Central memory CD4-positive, alpha-beta T cell (primary cell): ENCODE measurements around the gene APC.

Source experiments
- DNase-seq: peaks from one replicate; pipeline ENCODE4 v3.0.0; 2022

APC gene

DNA sequence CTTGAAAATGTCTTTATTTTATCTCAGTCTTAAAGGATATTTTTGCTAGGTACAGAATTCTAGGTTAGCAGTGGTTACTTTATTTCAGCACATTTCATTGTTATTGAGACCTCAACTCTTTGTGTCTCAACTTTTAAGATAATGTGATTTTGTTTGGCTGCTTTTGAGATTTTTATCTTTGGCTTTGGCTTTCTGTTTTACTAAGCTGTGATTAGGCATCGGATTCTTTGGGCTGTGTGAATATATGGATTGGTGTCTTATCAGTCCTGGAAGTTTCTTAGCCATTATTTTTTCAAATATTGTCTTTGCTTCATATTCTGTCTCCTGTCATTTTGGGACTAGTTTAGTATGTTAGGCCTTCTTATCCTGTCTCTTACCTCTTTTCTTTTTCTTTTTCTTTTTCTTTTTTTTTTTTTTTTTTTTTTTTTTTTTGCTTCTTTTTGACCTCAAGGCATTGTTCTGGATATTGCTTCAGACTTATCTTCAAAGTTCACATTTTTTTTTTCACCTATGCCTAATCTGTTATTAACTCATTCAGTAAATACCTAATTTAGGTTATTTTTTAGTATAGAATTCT, 20.1 kb upstream of the APC start:
- no peak for DNase-seq

DNA sequence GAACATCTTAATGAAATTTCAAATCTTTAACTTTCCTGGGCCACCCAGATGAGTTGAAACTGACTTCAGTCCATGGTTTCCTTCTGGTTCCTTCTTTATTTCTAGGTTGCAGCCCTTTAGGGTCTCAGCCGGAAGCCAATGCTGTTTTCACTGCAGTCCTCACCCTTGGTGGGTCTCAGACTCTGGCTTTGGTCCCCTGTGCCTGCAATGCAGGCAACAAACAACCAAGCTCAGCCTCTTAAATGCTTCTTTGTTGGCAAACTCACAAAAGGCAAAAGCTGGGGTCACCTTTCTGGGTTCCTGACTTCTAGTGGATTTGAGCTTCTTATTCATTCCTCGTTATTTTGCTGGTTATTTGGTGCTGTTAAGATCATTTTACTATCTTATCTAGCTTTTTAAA, 19.3 kb upstream of the APC start:
- no peak for DNase-seq

DNA sequence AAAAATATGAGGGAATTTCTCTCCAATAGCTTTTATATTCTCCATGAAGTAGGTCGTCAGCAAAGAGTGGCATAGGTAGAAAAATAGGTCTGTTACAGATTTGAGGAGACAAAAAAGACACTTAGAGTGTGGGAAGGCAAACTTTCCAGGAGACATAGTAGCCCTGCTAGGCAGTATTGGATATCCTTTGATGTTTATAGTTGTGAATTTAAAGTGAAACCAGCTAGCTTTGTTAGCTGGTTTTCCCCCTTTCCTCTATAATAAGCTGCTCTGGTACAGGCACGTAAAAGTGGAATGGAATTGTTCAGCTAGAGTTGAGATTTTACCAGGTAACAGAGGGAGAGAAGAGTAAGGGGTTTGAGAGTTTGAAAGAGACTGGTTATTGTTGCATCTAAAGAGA, 17.1 kb upstream of the APC start:
- DNase-seq: no peak

DNA sequence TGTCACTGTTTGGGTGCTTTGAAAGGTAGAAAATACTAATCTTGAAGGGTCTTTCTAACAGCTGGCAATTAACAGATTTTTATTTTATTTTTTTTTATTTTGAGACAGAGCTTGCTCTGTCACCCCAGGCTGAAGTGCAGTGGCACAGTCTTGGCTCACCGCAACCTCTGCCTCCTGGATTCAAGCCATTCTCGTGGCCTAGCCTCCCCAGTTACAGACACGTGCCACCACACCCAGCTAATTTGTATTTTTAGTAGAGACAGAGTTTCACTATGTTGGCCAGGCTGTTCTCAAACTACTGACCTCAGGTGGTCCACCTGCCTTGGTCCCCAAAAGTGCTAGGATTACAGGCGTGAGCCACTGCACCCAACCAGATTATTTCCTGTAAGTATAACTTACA, 12.8 kb upstream of the APC start:
- DNase-seq: no peak

DNA sequence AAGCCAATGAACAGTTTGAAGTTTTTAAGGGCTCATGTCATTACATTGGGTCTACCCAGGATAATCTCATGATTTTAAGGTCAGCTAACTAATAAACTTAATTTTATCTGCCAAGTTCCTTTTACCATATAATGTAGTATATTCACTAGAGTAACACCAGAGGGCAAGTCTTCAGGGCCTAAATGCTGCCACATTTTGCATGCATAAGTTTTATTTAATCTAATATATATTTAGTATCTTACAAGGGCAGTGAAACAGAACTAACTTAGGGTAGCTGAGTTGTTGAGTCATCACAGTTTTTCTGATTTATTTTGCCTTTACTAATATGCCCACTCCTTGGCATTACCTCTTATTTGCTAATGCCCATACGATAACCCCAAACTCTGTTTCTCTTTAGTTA, 8.1 kb upstream of the APC start:
- no peak for DNase-seq

DNA sequence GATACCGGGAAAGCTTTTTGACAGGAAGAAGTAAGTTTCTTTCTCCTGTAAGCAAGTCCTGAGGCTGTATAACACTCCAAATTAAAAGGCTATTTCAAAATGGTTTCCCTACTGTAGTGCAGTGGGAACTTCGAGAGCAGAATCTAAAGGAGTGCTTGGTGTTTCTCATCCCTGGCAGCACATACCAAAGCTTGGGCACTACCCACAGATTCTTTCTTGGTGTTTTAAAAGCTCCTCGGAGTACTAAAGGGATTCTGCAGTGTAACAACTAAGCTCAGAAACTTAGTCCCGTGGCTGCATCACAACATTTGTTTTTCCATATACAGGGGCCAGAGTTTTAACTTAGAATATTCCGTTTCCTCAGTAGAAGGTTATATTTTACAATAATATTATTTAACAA, 5.6 kb upstream of the APC start:
- no peak for DNase-seq

DNA sequence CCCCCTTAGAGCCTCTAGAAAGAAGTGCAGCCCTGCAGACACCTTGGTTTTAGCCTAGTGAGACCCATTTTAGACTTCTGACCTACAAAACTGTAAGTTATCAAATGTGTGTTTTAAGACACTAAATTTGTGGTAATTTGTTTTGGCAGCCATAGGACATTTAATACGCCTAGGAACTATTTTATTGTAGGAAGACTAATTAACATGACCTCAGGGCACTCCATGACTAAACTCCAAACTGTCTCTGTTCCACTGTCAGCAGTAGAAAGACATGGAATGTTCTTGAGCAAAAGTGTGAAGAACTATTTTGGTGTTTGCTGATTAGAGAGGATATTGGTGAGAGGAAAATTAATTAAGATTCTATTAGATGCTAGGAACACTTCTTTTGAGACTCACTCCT, 4.1 kb upstream of the APC start:
- no peak for DNase-seq

DNA sequence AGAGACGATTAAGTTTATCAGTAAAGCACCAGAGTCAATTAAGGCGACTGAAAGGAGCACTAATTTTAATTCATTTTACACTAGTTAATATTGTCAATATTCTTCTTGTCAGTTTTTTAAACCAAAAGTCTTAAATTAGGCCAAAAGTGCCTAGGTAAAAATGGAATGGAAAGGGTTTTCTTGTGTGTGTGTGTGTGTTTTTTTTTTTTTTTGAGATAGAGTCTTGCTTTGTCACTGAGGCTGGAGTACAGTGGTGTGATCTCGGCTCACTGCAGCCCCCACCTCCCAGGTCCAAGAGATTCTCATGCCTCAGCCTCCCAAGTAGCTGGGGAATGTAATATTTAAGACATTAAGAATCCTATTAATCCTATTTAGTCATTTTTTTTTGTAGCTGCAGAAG, 3.1 kb upstream of the APC start:
- no peak for DNase-seq

DNA sequence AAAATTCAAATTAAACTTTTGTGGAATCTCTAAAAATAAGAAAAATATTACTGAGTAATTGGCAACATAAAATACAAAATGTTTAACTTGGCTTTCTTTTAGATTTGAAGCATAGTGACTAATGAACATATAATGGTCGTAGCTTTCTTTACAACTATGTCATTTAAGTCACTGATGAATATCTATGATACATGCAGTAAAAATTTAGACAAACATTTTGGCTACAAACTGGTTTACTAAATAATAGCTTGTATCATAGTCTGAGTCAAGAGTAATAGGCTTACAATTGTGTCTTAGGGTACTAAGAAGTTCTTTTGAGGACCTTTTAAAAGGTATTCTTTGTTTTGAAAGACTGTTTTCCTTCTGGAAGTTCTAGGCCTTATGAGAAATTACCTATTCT, 2.0 kb upstream of the APC start:
- no peak for DNase-seq

DNA sequence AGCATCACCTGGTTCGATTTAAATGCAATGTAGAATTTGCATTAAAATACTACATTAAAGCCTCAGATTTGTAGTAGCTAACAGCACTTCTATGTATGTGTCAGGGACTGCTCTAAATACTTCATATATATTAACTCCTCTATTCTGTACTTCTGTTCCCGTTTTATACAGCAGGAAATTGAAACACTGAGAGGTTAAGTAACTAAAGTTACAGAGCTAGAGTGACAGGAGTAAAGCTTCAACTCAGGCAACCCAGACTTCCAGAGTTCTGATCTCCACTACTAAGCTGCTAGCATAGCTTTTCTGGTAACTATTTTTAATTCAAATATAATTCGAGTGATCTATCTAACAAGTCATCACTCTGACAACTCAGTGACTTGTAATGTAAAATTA, 619 bp upstream of the APC start:
- no peak for DNase-seq

DNA sequence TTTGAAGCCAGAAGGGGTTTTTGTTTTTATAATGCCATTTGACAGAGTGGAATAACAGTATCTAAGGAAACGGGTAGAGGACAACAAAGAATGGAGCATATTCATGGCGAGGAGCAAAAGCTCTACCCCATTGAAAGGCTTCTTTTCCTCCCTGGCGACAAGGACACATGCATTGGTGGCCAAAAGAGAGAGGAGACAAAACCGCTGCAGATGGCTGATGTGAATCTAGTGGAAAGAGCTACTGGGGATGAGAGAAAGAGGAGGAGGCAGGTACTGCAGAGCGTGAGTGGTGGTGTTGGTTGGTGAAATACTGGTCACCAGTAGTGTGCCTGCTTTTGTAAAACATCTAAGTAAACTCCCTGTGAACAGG, 491 bp downstream of the APC start:
- DNase-seq: no peak

DNA sequence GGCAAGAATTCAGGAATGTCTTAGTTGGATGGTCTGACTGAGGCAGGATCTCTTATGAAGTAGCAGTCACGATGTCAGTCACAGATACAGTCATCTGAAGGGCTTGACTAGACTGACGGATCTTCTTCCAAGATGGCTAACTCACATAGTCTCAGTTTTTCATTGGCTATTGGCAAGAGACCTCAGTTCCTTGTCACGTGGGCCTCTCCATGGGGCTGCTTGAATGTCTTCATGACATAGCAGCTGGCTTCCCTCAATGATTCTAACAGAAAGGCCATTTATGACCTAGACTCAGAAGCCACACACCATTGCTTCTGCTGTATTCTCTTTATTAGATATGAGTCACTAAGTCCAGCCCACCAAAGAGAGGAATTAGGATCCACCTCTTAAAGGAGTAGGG, 4.7 kb downstream of the APC start:
- no peak for DNase-seq

DNA sequence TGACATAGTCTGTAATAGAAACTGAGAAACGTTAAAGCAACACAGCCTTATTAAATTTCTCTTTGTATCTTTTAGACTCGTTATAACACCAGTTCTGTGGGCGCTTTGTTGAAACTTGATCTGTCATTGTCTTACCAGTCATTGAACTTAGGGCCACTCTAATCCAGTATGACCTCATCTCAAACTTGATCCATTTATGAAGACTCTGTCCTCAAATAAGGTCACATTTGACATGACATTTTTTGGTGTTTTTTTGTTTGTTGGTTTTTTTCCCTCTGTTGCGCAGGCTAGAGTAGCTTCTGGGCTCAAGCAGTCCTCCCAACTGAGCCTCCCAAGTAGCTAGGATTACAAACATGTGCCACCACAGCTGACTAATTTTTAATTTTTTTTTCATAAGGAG, 5.9 kb downstream of the APC start:
- DNase-seq: no peak

DNA sequence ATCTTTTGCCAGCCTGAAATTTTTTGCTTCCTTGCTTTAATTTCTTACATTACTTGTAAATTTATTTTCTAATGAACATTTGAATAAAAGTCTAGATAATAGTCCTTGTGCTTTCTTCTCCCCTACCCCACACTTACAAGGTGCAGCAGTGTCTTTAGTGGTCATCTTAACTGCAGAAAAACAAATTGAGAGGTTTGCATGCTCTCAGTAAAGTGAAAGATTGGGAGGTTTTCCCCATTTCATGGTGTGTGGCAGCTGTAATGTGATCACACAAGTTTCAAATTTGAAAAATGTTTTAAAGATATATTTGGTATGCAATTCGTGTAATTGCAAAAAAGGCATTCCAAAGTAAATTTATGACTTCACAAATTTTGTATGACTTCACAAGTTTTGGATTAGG, 14.7 kb downstream of the APC start:
- no peak for DNase-seq

DNA sequence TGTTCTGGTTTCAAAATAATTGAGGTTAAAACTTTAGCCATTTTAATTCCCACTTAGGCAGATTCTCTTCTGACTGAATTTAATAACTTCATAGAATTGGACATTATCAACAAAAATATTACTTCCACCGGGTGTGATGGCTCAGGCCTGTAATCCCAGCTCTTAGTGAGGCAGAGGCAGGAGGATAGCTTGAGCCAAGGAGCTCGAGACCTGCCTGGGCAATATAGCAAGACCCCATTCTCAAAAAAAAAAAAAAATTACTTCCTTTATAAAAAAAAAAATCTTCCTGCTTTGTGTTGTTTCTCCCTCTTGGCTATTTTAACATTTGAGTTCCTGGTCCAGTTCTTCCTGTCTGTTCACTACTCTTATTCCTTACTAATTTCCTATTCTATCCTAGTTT, 18.0 kb downstream of the APC start:
- no peak for DNase-seq

DNA sequence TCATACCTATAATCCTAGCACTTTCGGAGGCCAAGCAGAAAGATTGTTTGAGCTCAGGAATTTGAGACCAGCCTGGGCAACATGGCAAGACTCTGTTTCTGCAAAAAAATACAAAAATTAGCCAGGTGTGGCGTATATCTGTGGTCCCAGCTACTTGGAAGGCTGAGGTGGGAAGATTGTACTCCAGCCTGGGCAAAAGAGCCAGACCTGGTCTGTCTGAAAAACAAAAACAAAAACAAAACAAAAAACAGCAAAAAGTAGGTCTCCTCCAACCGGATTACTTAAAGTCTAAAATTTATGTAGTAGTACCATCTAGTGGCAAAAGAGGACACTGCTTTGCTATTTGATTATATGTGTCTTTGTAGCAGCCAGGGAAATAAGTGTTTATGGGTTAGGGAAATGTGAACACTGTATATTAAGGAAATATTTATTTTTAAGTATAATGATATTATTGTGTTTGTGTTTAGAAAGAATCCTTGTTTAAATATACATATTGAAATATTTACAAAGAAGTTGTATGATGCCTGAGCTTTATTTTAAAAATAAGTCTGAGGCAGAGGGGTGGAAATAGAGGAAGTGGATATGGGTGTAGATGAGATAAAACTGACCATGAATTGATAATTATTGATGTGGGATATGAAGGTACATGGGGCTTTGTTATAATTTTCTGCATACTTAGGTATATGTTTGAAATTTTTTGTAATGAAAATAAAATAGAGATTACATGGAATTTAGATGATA, 20.0 kb downstream of the APC start:
- peak; percentile 47 for DNase-seq

DNA sequence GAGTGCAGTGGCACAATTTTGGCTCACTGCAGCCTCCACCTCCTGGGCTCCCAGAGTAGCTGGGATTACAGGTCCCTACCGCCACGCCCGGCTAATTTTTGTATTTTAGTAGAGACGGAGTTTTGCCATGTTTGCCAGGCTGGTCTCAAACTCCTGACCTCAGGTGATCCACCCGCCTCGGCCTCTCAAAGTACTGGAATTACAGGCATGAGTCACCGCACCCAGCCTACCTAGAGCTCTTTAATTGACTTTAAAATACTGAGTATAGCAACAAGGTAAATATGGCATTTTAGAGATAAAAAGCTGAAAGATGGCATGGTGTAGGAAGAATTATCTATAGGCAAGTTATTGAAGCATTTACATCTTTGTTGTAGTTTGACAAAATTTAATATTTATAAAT, 21.0 kb downstream of the APC start:
- no peak for DNase-seq

DNA sequence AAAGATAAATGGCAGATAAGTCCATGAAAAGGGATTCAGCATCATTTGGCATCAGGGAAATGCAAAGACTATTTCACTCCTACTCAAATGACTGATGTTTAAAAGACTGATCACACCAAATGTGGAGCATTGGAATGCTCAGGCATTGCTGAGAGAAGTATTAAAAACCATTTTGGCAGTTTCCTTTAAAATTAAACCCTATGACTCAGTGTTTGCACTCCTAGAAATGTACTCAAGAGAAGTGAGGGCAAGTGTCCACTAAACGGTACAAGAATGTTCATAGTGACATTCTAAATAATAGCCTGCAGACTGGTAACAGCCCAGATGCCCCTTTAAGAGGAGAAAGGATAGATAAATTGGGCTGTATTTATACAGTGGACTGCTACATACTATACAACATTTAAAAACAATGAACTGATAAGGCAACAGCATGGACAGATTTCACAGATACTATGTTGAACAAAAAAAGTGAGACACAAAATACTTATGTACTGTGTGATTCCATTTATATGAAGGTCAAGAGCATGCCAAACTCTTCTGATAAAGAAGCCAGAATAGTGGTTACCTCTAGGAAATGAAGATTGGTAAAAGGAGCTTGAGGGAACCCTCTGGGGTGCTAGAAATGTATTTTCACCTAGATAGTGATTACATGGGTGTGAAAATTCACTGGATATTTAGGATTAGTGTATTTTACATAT, 24.6 kb downstream of the APC start:
- no peak for DNase-seq

DNA sequence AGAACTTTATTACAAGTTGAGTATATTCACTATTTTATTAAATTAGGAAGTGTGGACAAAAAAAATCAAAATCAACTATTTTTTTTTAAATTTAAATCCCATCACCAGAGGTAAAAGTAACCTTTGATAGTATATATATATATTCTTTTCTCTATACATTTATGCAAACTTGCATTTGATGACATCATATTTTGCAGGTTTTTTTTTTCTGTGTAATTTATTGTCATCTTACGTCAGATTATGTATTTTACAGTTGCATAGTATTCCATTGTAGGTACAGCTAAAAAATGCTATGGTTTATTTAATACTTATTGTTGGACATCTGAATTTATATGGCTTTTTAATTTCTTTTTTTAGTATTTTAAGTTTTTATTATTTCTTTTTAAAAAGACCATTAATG, 25.5 kb downstream of the APC start:
- no peak for DNase-seq

DNA sequence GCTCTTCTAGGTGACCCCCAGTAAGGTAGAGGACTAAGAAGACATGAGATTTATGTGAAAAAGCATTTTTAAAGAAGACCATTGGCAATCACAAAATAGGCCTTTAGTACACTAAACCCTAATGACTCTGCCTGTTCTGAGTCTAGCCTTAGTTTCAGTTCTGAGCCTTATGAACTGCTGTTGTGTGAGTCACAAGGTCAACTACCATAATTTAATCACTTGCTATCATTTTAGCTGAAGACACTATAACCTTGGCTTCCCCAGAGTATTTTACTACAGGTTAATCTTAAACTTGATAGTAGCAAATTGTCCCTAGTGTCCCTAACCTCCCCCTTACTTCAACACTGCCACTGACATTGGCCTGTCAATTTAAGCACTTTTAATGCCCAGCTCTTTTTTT, 34.4 kb downstream of the APC start:
- DNase-seq: no peak

DNA sequence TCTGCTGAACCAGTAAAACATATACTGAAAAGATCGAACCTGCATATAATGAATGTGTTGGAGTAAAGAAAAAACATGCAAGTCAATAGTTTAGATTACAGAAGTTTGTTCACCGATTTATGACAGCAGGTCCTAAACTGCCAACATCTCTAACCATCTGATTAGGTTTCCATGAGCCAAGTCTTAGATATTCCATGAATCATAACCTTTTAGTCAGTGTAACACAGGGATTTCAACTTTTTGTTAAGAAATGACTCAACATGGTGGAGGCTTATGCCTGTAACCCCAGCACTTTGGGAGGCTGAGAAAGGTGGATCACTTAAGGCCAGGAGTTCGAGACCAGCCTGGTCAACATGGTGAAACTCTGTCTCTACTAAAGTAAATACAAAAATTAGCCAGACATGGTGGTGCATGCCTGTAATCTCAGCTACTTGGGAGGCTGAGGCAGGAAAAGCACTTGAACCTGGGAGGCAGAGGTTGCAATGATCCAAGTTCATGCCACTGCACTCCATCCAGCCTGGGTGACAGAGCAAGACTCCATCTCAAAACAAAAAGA, 38.7 kb downstream of the APC start:
- DNase-seq: no peak

DNA sequence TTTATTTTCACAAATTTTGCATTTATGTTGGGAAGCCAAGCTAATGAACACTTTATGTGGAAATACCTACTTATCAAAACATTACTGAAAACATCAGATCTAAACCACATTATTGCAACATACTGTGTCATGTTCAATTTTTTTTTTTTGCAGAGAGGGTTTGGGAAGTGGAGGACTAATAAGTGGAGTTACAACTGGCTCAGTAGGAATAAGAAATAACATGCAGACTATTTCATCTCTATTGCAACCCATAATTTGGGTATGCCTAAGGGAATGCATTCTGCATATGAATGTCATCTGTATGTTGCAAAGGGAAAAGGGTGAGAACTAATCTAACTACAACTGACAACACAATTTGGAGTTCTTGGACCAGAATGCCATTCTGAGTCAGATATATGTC, 41.8 kb downstream of the APC start:
- DNase-seq: no peak

DNA sequence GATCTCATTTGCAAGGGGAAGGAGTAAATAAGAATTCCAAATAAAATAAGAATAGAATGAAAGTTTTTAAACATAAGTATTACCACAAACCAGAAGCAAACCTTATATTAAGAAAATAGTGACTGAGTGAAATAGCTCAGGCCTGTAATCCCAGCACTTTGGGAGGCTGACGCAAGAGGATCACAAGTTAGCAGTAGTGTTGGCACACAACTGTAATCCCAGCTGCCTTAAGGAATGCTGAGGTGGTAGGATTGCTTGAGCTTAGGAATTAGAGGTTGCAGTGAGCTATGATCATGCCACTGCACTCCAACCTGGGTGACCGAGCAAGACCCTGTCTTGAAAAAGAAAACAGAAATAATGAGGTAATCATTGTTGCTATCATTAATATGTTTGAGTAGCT, 47.0 kb downstream of the APC start:
- DNase-seq: no peak

DNA sequence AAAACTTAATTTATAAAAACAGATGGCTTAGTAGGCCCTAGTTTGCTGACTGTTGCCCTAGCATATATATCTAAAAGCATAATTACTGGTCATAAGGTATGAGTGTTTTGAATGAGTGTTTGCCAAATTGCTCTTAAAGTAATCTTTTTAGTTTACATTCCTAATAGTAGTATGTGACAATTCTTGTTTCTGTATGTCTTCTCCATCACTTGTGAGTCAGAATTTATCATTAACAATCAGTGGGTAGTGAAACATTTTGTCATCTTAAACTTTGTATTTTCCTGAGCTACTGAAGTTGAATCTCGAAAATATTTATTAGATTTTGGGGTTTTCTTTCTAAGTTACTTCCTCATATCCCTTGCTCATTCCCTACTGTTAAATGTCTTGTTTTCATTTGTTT, 49.6 kb downstream of the APC start:
- DNase-seq: no peak
